NCI-H526 (cell line): ENCODE data around the gene TNNT2.

Experiments
- DNase-seq, 2 experiments: peaks; one replicate each; lab custom pipeline; 2025; lab: John Stamatoyannopoulos, UW

The TNNT2 gene

DNA sequence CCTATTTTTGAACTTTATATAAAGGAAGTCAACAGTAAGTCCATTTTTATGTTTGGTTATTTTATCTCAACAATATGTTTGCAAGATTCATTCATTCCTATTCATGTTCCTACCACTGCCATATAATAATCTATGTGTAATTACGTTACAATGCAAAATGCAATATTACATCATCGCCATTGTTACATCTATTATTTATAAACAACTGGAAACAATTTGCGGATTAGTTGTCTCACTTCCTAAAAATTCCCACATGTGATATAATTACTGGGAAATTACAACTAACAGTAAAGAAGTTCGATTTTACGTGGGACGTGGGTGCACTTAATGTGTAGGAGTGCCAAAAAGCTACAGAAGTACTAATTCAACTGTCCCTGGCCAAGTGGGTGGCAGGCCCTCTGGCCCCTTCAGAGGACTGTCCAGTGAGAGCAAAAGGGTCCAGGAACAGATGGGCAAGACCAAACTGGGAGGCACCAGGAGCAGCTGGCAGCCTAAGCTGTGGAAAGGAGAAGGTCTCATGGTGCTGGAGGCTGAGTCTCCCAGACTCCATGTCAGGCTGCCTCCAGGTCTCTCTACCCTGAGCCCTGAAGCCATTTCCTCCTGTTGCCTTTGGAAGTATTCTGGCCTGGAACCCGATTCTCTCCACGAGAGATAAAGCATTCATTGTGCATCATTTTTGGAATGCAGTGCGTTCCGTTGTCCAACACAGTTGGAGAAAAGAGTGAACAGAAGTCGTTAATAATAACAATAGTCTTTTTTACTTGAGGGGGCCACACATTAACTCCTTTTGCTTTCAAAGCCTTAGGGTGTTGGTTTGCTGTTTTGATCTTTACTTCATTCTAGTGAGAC lies 42.9 kb downstream of the TNNT2 start:
- DNase-seq, result no peak

DNA sequence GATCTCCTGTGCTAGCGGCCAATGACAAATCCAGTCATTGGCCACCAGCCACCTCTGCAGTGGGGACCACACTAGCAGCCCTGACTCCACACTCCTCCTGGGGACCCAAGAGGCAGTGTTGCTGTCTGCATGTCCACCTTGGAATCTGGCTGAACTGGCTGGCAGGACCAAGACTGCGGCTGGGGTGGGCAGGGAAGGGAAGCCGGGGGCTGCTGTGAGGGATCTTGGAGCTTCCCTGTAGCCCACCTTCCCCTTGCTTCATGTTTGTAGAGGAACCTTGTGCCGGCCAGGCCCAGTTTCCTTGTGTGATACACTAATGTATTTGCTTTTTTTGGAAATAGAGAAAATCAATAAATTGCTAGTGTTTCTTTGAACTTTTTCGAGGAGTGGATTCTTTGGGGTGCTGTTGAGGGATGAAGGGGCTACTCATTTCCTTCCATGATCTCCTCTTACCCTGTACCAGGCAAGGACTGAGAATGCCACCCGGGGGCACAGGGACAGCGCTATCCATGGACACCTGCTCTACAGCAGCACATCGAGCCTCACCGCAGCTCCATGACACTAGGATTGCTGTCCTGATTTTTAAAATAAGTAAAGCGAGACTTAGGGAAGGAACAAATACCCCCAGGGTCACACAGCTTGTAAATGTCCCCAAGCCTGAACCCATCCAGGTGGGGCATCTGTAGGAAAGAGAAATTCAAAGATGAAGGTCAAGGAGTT lies 44.7 kb downstream of the TNNT2 start:
- DNase-seq, result no peak

DNA sequence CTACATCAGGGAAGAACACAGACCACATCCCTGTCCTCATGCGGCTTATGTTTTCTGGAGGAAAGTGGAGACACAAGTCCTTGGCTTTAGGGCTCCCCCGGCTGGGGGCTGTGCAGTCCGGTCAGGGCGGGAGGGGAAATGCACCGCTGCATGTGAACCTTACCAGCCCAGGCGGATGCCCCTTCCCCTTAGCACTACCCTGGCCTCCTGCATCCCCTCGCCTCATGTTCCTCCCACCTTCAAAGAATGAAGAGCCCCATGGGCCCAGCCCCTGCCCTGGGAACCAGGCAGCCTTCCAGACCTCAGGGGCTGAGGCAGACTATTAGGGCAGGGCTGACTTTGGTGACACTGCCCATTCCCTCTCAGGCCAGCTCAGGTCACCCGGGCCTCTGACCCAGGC lies 45.5 kb downstream of the TNNT2 start:
- no peak for DNase-seq

DNA sequence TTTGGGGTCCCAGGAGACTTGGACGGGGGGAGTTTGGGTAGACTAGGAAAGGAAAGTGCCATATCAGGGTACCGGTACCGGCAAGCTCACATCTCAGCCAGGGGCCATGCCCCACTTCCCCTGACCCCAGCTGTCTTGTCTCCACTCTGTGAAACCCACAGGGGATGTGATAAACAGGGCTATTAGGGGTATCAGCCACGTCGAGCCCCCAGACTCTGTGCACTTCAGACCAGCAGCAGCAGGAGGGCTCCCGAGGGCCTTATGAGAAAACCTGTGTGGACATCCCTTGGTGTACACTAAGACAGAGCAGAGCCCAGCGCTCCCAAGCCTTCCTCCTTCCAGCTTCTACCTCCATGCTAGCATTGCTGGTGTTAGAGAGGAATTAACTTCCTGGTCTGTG lies 46.3 kb downstream of the TNNT2 start:
- no peak for DNase-seq

DNA sequence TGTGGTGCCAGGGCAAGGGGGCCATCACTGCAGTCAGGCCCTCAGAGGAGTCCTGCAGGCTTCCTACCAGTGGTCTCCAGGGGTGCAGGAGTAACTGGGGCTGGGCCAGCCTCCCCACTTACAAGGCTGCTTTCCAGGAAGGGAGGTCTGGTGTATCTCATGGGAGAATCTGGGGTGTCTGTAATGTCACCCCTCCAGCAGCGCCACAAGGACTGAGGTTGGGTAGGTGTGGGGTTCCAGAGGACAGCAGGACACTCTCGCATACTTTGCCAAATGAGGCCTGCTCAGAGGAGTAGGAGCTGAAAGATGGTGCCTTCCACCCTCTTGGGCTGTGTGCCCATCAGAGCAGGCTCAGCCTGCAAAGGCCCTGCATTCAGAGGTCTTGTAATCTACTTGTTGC lies 46.9 kb downstream of the TNNT2 start:
- no peak for DNase-seq

DNA sequence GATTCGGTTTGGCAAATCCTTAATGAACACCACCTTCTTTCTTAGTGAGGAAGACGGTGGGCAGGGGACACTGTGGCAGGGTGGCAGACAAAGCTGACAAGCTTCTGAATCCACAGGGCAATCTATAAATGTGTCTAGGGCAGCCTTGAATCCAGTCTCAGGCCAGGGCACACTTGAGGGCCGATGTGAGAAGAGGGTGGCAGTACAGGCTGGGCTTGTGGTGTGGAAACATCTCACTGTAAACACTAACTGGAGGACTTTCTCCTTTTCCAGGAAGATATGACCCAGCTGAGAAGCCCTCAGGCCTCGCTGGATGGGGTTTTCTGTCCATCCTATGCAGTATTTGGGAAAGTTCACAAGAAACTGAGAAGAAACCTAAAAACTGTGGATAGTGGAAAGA lies 47.7 kb downstream of the TNNT2 start:
- no peak for DNase-seq

DNA sequence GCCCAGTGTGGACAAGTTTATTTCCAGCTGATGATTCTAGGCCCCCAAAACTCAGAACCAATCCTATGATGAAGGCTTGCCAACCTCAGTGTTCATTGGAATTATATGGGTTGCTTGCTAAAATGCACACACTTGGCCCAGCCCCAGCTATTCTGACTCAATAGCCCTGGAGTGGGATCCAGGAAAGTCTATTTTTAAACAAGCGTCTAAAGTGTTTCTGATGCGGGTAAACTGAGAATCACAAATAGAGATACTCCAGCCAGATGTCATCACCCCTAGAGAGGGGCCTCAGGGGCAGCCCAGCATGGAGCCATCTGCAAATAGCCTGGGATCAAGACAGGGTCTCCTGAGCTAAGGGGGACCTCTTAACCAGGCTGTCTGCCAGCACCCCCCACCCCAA lies 48.2 kb downstream of the TNNT2 start:
- DNase-seq, result no peak

DNA sequence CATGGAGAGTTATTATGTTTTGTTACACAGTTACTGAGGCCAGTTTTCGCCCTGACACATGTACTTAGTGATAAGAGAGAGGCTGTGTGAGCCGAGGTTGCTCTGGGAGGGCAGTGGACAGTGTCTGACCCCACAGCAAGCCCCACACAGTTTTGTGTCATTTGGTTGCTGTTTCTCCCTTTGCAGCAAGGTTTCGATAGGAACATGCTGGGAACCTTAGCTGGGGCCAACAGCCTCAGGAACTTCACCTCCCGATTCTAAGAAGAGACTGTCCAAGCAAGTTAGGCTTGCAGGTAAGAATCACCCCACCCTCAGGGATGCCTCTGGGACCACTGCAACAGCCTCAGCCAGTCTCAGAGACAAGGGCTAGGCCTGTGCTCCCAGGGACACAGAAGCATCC lies 48.9 kb downstream of the TNNT2 start:
- no peak for DNase-seq

DNA sequence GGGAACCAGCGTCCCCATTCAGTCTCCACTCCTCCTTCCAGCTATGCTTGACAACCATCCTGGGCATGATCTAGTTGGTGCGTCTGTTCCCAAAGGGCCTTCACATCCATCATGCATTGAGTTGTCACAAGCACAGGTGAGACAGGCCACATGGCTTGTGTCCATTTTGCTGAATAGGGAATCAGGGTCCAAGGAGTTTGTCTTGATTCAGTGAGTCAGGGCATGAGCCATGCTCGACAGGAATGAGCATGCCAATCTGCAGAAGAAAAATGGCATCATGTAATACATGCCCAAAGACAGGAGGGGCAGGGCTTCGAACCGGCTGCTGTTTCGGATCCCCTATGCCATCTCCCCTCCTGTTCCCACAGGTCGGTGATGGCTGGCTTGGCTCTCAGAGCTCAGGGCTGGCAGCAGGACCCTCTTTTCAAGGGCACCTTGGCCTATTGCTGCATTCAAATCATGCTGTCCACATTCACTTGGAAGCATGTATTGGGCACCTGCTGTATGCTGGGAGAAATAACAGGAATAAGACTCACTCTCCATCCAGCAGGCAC lies 49.7 kb downstream of the TNNT2 start:
- DNase-seq, result no peak

DNA sequence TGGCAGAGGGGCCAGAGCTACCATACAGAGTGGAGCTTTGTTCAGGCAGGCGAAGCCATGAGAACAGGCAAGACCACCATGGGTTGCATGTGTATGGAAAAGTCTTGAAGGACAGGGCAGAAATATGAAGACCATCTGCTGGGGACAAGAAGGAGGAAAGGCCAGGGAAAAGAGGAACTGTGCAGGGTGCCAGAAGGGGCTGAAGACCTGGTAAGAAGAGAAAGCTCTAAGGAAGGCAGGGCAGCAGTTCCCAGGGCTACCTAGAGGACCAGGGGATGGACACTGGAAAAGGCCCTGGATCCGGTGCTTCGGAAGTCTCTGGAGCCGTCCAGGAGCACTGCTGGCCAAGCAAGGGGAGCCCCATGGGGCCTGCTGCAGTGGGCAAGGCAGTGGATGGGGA lies 50.8 kb downstream of the TNNT2 start:
- DNase-seq, result no peak

DNA sequence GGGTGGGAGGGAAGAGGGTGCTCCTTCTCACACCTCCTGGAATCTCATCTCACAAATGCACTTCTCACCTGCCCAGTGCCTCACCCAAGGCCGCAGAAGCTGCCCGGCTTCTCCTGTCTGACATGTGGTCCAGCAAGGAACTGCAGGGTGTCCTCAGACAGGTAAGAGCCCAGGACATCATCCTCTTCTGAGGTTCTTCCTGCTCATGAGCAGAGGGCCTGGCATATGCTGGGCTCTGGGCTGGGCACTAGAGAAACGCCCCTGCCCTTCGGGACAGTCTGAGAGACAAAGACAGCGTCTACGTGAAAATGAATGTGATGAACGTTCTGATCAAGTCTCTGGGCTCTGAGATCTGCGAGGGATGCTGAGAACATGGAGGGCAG lies 51.8 kb downstream of the TNNT2 start:
- no peak for DNase-seq

DNA sequence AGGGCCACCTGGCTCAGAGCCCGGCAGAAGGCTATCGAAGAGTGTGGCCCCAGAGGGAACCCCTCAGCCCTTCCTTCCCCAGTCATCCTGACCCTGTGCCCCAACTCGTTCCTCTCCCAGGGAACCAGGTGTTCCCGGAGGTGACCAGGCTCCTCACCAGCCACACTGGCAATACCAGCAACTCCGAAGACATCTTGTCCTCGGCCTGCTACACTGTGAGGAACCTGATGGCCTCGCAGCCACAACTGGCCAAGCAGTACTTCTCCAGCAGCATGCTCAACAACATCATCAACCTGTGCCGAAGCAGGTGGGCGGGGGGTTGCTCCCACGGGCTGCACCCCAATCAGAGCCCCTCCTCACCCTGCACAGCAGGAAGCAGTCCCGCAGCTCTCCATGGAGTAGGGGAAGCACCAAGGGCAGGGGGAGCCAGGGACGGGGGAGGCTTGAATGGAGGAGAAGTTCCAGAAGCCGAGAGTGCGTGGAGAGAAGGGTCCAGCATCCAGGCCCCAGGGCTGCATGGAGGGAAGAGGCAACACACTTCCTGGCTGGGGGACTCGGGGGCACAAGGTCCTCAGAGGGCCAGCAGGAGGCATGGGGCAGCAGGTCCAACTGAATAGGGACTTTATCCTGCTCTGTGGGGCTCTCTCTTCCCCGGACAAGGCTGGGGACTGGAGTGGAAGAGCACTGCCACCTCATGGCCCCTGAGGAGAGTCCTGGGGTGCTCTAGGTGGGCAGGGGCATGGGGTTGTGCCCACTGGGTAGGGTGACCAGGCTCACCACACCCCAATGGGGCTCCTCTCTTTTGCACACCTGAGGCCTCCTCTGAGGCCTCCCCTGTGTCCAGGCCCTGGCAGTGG lies 52.4 kb downstream of the TNNT2 start:
- DNase-seq, result no peak

DNA sequence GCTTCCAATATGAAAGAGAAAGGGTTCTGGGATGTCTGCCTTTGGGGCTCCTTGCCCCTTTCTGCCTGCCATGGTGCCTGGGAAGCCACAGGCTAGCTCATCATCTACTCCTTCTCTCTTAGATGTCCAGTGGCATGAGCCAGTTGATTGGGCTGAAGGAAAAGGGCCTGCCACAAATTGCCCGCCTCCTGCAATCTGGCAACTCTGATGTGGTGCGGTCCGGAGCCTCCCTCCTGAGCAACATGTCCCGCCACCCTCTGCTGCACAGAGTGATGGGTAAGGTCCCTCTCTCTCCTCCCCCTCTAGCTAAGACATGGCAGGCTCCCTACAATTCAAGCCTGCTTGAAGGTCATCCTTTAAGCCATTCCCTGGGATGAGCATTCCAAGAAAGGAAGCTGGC lies 53.2 kb downstream of the TNNT2 start:
- no peak for DNase-seq

DNA sequence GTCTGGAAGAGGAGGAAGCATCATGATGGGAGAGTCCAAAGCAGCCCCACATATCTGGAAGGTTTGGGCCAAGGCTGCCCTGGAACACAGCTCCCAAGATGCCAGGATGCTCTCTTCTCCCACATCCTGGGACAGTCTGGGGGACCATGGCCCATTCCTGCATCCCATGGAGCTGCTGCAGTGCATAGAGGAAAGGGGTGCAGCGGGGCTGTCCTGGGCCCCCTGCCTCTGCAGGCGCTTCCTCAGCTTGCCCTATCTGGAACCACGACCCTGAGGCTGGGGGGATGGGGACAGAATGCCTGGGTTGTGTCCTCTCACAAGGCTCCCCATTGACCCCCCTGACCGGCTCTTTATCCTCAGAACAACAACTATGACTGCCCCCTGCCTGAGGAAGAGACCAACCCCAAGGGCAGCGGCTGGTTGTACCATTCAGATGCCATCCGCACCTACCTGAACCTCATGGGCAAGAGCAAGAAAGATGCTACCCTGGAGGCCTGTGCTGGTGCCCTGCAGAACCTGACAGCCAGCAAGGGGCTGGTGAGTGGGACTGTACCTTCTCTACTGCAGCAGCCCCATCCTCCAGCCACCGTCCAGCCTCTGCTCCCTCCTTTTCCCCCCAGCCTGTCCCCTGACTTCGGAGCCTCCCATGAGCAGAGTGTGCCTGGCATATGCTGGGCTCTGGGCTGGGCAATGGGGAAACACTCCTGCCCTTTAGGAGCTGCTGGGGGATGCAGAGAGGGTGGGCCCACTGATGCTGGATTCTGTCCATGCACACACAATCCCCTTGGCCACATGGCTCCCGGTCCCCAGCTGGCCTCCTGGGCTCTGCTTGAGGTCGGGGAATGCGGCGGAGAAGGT lies 54.6 kb downstream of the TNNT2 start:
- no peak for DNase-seq

DNA sequence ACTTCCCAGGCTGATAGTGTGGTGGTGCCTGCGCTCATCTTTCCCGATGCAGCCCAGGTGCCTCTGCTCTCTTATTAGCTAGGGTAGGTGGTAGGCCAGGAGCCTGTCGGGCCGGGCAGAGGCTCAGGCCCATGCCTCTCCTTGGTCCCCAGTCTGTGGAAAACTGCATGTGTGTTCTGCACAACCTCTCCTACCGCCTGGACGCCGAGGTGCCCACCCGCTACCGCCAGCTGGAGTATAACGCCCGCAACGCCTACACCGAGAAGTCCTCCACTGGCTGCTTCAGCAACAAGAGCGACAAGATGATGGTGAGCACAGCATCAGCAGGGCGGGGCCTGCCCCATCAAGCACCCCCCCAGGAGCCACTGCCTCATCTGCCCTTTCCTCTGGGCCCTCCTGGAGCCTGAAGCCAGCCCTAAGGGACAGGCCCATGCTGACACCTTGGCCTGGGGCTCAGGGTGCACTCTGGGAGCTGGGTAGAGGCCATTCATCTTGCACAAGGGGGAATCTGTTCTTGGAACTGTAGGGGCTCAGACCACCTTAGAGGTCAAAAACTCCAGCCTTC lies 55.6 kb downstream of the TNNT2 start:
- DNase-seq, result no peak

DNA sequence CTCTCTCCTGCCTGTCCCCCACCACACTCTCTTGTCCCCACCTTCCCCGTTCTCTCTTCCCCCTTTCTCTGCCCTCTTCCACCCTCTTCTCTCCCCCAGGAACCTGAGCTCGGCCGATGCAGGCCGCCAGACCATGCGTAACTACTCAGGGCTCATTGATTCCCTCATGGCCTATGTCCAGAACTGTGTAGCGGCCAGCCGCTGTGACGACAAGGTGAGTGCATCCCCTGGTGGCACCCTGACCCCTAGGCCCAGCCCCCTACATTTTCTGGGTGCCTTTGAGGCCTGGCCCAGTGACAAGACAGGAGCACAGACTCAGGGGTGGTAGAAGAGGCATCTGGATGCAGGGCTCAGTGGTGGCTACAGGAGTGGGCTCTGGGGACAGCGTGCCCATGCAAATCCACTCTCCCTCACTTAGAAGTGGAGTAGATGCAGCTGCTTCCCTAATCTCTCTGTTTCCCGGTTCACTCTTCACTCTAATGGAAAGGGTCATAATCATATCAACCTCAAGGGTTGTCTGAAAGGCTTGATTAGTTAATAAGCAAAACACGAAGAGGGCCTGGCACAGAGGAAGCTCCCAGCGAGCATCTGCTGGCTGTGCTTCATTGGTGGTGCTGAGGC lies 57.2 kb downstream of the TNNT2 start:
- DNase-seq, result no peak

DNA sequence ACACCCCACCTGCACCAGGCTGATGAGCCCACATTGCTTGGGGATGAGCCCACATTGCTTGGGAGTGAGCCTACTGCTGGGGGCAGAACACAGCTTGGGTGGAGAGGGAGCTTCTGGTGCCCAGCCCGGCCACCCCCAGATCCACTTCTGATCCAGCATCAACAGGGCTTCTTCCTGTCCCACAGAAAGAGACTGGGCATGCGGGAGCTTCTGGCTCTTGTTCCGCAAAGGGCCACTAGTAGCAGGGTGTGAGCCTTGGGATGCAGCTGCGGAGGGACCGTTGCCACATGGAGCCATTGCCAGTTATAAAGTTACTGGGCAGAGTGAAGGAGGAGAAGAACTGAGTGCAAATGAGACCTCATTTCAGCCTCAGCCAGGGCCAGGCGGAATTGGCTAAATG lies 57.8 kb downstream of the TNNT2 start:
- no peak for DNase-seq

DNA sequence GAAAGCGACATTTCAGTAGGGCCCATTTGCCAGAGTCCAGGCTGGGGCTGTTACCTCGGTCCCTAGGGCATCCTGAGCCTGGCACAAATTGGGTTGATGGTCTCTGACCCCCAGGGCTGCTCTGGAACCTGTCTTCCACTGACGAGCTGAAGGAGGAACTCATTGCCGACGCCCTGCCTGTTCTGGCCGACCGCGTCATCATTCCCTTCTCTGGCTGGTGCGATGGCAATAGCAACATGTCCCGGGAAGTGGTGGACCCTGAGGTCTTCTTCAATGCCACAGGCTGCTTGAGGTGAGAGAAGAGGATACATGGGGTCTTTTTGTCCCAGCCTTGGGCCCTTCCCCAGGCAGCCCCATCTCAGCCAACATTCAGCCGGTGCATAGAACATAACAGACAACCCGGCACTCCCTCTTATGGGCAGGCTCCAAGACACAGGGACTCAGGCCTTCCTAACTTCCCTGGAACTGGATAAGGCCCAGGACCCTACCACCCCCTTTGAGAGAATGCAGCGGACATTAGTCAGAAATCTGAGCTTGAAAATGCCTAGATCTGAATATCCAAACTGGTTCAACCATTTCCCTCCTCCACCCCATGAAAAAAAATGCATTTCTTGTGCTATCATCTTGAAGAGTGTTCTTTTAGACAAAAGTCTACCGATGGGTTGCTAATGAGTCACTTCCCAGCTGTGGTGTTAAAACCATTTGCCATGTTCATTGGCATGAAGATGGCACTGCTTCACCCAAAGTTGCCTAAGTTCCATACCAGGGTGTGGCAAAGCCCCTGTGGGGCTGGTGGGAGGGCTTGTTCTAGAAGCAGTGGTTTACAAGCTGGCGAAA lies 58.8 kb downstream of the TNNT2 start:
- no peak for DNase-seq

DNA sequence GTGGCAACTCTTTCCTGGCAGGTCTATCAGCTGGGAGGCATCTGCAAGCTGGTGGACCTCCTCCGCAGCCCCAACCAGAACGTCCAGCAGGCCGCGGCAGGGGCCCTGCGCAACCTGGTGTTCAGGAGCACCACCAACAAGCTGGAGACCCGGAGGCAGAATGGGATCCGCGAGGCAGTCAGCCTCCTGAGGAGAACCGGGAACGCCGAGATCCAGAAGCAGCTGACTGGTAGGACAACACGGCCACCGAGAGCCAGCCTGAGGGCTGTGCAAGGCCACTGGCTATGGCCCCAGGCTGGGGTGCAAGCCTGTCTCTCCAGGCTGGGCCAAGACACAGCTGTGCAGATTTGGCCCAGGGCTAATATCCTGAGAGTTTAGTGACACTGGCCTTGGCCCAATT lies 59.9 kb downstream of the TNNT2 start:
- DNase-seq, result no peak

DNA sequence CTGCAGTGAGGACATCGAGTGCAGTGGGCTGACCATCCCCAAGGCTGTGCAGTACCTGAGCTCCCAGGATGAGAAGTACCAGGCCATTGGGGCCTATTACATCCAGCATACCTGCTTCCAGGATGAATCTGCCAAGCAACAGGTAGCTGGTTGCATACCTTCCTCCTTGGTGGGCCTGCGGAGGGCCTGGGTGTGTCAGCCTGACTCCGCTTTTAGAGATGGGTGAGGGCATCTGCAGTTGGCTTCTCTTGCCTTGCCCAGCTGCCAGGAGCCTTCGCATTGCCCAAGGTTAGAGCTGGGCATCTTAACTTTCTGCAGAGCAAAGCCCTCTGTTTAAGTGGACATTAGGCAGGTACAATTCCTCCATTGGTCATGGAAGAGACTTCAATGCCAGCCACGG lies 60.9 kb downstream of the TNNT2 start:
- DNase-seq, result no peak
